Kasumi-1 (cell line): ENCODE measurements around the gene CLC.
"Not testable (repeated sequence)": the region's sequence is repeated elsewhere in the genome, so short reads cannot be mapped to it uniquely, and the experiment has no call there.

Source experiments
- DNase-seq, 2 experiments: peaks; one replicate each; lab custom pipeline; 2025; lab: John Stamatoyannopoulos, UW

Gene CLC

GRCh38 chr19:39729594-39729993 is 8.2 kb downstream of the CLC start:
- no peak for DNase-seq

- DNase-seq: no peak
These were observed 9.8 kb downstream of the CLC start for GRCh38 chr19:39728040-39728439.

GRCh38 chr19:39727070-39727800 is 10.6 kb downstream of the CLC start:
- no peak for DNase-seq

GRCh38 chr19:39725995-39726394 is 11.8 kb downstream of the CLC start:
- DNase-seq: no peak

GRCh38 chr19:39720144-39720543 is 17.7 kb downstream of the CLC start:
- not testable (repeated sequence) for DNase-seq

GRCh38 chr19:39710333-39710890 is 27.4 kb downstream of the CLC start:
- no peak for DNase-seq

- DNase-seq: no peak
These were observed 28.6 kb downstream of the CLC start for GRCh38 chr19:39709026-39709872.

GRCh38 chr19:39708594-39708993 is 29.2 kb downstream of the CLC start:
- DNase-seq: no peak

GRCh38 chr19:39705578-39706188 is 32.1 kb downstream of the CLC start:
- peak; percentile 6 to 18 for DNase-seq

GRCh38 chr19:39704181-39705044 is 33.4 kb downstream of the CLC start, which contains the start of gene LGALS14:
TSS of gene LGALS14 (plus strand) at chr19:39704481. CDS start at chr19:39704529, 48 bp downstream.
- no peak for DNase-seq

GRCh38 chr19:39701291-39701690 is 36.5 kb downstream of the CLC start:
- DNase-seq: no peak

GRCh38 chr19:39698535-39698934 is 39.3 kb downstream of the CLC start:
- DNase-seq: no peak

GRCh38 chr19:39696387-39696786 is 41.4 kb downstream of the CLC start:
- no peak for DNase-seq

- no peak for DNase-seq
These were observed 42.1 kb downstream of the CLC start for GRCh38 chr19:39695759-39696158.

GRCh38 chr19:39692822-39693221 is 45.0 kb downstream of the CLC start:
- no peak for DNase-seq

- DNase-seq: no peak
These were observed 45.7 kb downstream of the CLC start for GRCh38 chr19:39692166-39692565.

- DNase-seq: not testable (repeated sequence)
These were observed 49.2 kb downstream of the CLC start for GRCh38 chr19:39688637-39689036.

- DNase-seq: no peak
These were observed 51.1 kb downstream of the CLC start for GRCh38 chr19:39686739-39687138.

- no peak for DNase-seq
These were observed 53.6 kb downstream of the CLC start for GRCh38 chr19:39684267-39684666.

- DNase-seq: no peak
These were observed 56.4 kb downstream of the CLC start for GRCh38 chr19:39681416-39681815.
